Measurements from ENCODE around the gene AKAP1.

The AKAP1 gene

GRCh38 chr17:57075193-57075592 is 9.9 kb upstream of the AKAP1 start:
- Histone ChIP-seq H3K4me3 (ENCODE audit: low read depth in 1 of 2, low read length in 2 of 2) (no peak overlapping the region), H3K9me3 (ENCODE audit: control insufficient read depth in 1 of 2, low read length in 2 of 2) (no peaks in the 10 kb centered on the region), H3K9ac (ENCODE audit: low read depth in 1 of 2, low read length in 2 of 2) (no peak overlapping the region), H3K27ac (ENCODE audit: low read depth, low read length) (no peak overlapping the region), H3K4me1 (ENCODE audit: control insufficient read depth in 1 of 2, insufficient read depth in 2 of 2, low read length in 2 of 2) (peaks cover 0 to 12% of the 10 kb centered on the region in 2 donors), H3K27me3 (ENCODE audit: control insufficient read depth in 1 of 2, insufficient read depth in 2 of 2, low read length in 2 of 2) (no peaks in the 10 kb centered on the region), H3K36me3 (ENCODE audit: control insufficient read depth in 1 of 2, insufficient read depth in 2 of 2, low read length in 2 of 2) (no peaks in the 10 kb centered on the region)

- H3K27ac ChIP-seq (ENCODE audit: low read depth, low read length) = no peak overlapping the region
- peaks cover 0 to 12% of the 10 kb centered on the region in 2 donors for H3K4me1 ChIP-seq (ENCODE audit: control insufficient read depth in 1 of 2, insufficient read depth in 2 of 2, low read length in 2 of 2)
- no peak overlapping the region for H3K4me3 ChIP-seq (ENCODE audit: low read depth in 1 of 2, low read length in 2 of 2)
- H3K27me3 ChIP-seq (ENCODE audit: control insufficient read depth in 1 of 2, insufficient read depth in 2 of 2, low read length in 2 of 2) = no peaks in the 10 kb centered on the region
- no peaks in the 10 kb centered on the region for H3K9me3 ChIP-seq (ENCODE audit: control insufficient read depth in 1 of 2, low read length in 2 of 2)
- no peak overlapping the region for H3K9ac ChIP-seq (ENCODE audit: low read depth in 1 of 2, low read length in 2 of 2)
- H3K36me3 ChIP-seq (ENCODE audit: control insufficient read depth in 1 of 2, insufficient read depth in 2 of 2, low read length in 2 of 2) = no peaks in the 10 kb centered on the region
These were observed 9.3 kb upstream of the AKAP1 start for GRCh38 chr17:57075785-57076184.

GRCh38 chr17:57077000-57077399 is 8.0 kb upstream of the AKAP1 start:
- Histone ChIP-seq H3K36me3 (ENCODE audit: control insufficient read depth in 1 of 2, insufficient read depth in 2 of 2, low read length in 2 of 2) (no peaks in the 10 kb centered on the region), H3K9ac (ENCODE audit: low read depth in 1 of 2, low read length in 2 of 2) (no peak overlapping the region), H3K27me3 (ENCODE audit: control insufficient read depth in 1 of 2, insufficient read depth in 2 of 2, low read length in 2 of 2) (no peaks in the 10 kb centered on the region), H3K9me3 (ENCODE audit: control insufficient read depth in 1 of 2, low read length in 2 of 2) (no peaks in the 10 kb centered on the region), H3K4me3 (ENCODE audit: low read depth in 1 of 2, low read length in 2 of 2) (no peak overlapping the region), H3K4me1 (ENCODE audit: control insufficient read depth in 1 of 2, insufficient read depth in 2 of 2, low read length in 2 of 2) (peaks cover 0 to 18% of the 10 kb centered on the region in 2 donors), H3K27ac (ENCODE audit: low read depth, low read length) (no peak overlapping the region)

- Histone ChIP-seq H3K9me3 (ENCODE audit: control insufficient read depth in 1 of 2, low read length in 2 of 2) (no peaks in the 10 kb centered on the region), H3K27me3 (ENCODE audit: control insufficient read depth in 1 of 2, insufficient read depth in 2 of 2, low read length in 2 of 2) (no peaks in the 10 kb centered on the region), H3K4me3 (ENCODE audit: low read depth in 1 of 2, low read length in 2 of 2) (no peak overlapping the region), H3K4me1 (ENCODE audit: control insufficient read depth in 1 of 2, insufficient read depth in 2 of 2, low read length in 2 of 2) (peaks cover 0 to 18% of the 10 kb centered on the region in 2 donors), H3K27ac (ENCODE audit: low read depth, low read length) (no peak overlapping the region), H3K36me3 (ENCODE audit: control insufficient read depth in 1 of 2, insufficient read depth in 2 of 2, low read length in 2 of 2) (no peaks in the 10 kb centered on the region), H3K9ac (ENCODE audit: low read depth in 1 of 2, low read length in 2 of 2) (no peak overlapping the region)
These were observed 6.8 kb upstream of the AKAP1 start for GRCh38 chr17:57078274-57078673.

- Histone ChIP-seq H3K36me3 (ENCODE audit: control insufficient read depth in 1 of 2, insufficient read depth in 2 of 2, low read length in 2 of 2) (no peaks in the 10 kb centered on the region), H3K4me1 (ENCODE audit: control insufficient read depth in 1 of 2, insufficient read depth in 2 of 2, low read length in 2 of 2) (peaks cover 0 to 10% of the 10 kb centered on the region in 2 donors), H3K27me3 (ENCODE audit: control insufficient read depth in 1 of 2, insufficient read depth in 2 of 2, low read length in 2 of 2) (no peaks in the 10 kb centered on the region), H3K9me3 (ENCODE audit: control insufficient read depth in 1 of 2, low read length in 2 of 2) (no peaks in the 10 kb centered on the region), H3K4me3 (ENCODE audit: low read depth in 1 of 2, low read length in 2 of 2) (no peak overlapping the region), H3K27ac (ENCODE audit: low read depth, low read length) (no peak overlapping the region), H3K9ac (ENCODE audit: low read depth in 1 of 2, low read length in 2 of 2) (no peak overlapping the region)
These were observed 4.3 kb upstream of the AKAP1 start for GRCh38 chr17:57080718-57081117.

- Histone ChIP-seq H3K4me3 (ENCODE audit: low read depth in 1 of 2, low read length in 2 of 2) (no peak overlapping the region), H3K9me3 (ENCODE audit: control insufficient read depth in 1 of 2, low read length in 2 of 2) (no peaks in the 10 kb centered on the region), H3K4me1 (ENCODE audit: control insufficient read depth in 1 of 2, insufficient read depth in 2 of 2, low read length in 2 of 2) (peaks cover 14 to 17% of the 10 kb centered on the region in 2 donors), H3K27me3 (ENCODE audit: control insufficient read depth in 1 of 2, insufficient read depth in 2 of 2, low read length in 2 of 2) (no peaks in the 10 kb centered on the region), H3K36me3 (ENCODE audit: control insufficient read depth in 1 of 2, insufficient read depth in 2 of 2, low read length in 2 of 2) (peaks cover 0 to 3% of the 10 kb centered on the region in 2 donors), H3K27ac (ENCODE audit: low read depth, low read length) (no peak overlapping the region), H3K9ac (ENCODE audit: low read depth in 1 of 2, low read length in 2 of 2) (no peak overlapping the region)
These were observed 2.6 kb upstream of the AKAP1 start for GRCh38 chr17:57082441-57082840.

GRCh38 chr17:57084361-57084801 is 665 bp upstream of the AKAP1 start:
- no peaks in the 10 kb centered on the region for H3K27me3 ChIP-seq (ENCODE audit: control insufficient read depth in 1 of 2, insufficient read depth in 2 of 2, low read length in 2 of 2)
- H3K9ac ChIP-seq (ENCODE audit: low read depth in 1 of 2, low read length in 2 of 2) = peak overlapping the region; percentile 92 to 94
- peak overlapping the region; percentile 87 for H3K27ac ChIP-seq (ENCODE audit: low read depth, low read length)
- H3K9me3 ChIP-seq (ENCODE audit: control insufficient read depth in 1 of 2, low read length in 2 of 2) = no peaks in the 10 kb centered on the region
- peaks cover 0 to 3% of the 10 kb centered on the region in 2 donors for H3K36me3 ChIP-seq (ENCODE audit: control insufficient read depth in 1 of 2, insufficient read depth in 2 of 2, low read length in 2 of 2)
- peaks cover 29 to 35% of the 10 kb centered on the region in 2 donors for H3K4me1 ChIP-seq (ENCODE audit: control insufficient read depth in 1 of 2, insufficient read depth in 2 of 2, low read length in 2 of 2)
- H3K4me3 ChIP-seq (ENCODE audit: low read depth in 1 of 2, low read length in 2 of 2) = peak overlapping the region; percentile 92 to 93

DNA sequence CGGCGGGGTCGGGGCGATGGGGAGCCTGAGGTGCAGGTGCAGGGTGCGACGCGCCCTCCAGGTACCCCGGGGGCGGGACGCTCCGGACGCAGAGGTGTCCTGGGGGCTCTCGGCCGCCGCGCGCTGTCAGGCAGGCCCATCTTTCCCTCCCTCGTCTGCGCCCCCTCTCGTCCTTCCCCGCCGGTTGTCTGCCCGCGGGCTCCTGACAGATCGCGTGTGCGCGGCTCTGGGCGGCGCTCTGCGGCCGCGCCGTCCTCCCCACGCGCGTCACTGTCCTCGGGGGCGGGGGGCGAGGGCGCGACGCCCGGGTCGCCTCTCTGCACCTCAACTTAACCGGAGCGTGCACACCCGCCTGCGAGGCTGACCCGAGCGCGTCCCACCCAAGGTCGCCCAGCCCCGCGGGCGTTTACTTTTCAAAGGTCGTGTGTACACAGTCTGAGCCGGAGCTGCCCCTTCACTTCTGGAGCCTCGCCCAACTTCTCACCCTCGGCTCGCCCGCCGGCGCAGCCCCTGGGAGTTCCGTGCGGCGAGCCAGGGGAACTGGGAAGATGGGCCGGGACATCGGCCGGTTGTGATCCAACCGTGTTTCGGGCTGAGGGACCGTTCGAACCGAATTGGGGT is 512 bp downstream of the AKAP1 start:
- H3K4me1 ChIP-seq (ENCODE audit: control insufficient read depth in 1 of 2, insufficient read depth in 2 of 2, low read length in 2 of 2) = peaks cover 38 to 47% of the 10 kb centered on the region in 2 donors

GRCh38 chr17:57086069-57086930 is 1.3 kb downstream of the AKAP1 start:
- H3K36me3 ChIP-seq (ENCODE audit: control insufficient read depth in 1 of 2, insufficient read depth in 2 of 2, low read length in 2 of 2) = peaks cover 0 to 3% of the 10 kb centered on the region in 2 donors
- H3K27me3 ChIP-seq (ENCODE audit: control insufficient read depth in 1 of 2, insufficient read depth in 2 of 2, low read length in 2 of 2) = no peaks in the 10 kb centered on the region
- peak overlapping the region; percentile 87 to 95 for H3K4me3 ChIP-seq (ENCODE audit: low read depth in 1 of 2, low read length in 2 of 2)
- H3K9ac ChIP-seq (ENCODE audit: low read depth in 1 of 2, low read length in 2 of 2) = peak overlapping the region; percentile 92 to 94
- peak overlapping the region; percentile 97 for H3K27ac ChIP-seq (ENCODE audit: low read depth, low read length)
- peaks cover 45 to 53% of the 10 kb centered on the region in 2 donors for H3K4me1 ChIP-seq (ENCODE audit: control insufficient read depth in 1 of 2, insufficient read depth in 2 of 2, low read length in 2 of 2)
- no peaks in the 10 kb centered on the region for H3K9me3 ChIP-seq (ENCODE audit: control insufficient read depth in 1 of 2, low read length in 2 of 2)

More for the DNA sequence above, 512 bp downstream of the AKAP1 start:
- Histone ChIP-seq H3K36me3 (ENCODE audit: control insufficient read depth in 1 of 2, insufficient read depth in 2 of 2, low read length in 2 of 2) (peaks cover 0 to 3% of the 10 kb centered on the region in 2 donors), H3K27ac (ENCODE audit: low read depth, low read length) (peak overlapping the region; percentile 97), H3K27me3 (ENCODE audit: control insufficient read depth in 1 of 2, insufficient read depth in 2 of 2, low read length in 2 of 2) (no peaks in the 10 kb centered on the region), H3K4me3 (ENCODE audit: low read depth in 1 of 2, low read length in 2 of 2) (peak overlapping the region; percentile 87 to 95), H3K9ac (ENCODE audit: low read depth in 1 of 2, low read length in 2 of 2) (peak overlapping the region; percentile 92 to 94), H3K9me3 (ENCODE audit: control insufficient read depth in 1 of 2, low read length in 2 of 2) (no peaks in the 10 kb centered on the region)

- Histone ChIP-seq H3K27ac (ENCODE audit: low read depth, low read length) (no peak overlapping the region), H3K4me1 (ENCODE audit: control insufficient read depth in 1 of 2, insufficient read depth in 2 of 2, low read length in 2 of 2) (peaks cover 64 to 66% of the 10 kb centered on the region in 2 donors), H3K9me3 (ENCODE audit: control insufficient read depth in 1 of 2, low read length in 2 of 2) (no peaks in the 10 kb centered on the region), H3K4me3 (ENCODE audit: low read depth in 1 of 2, low read length in 2 of 2) (peak overlapping the region; percentile 87 to 95), H3K9ac (ENCODE audit: low read depth in 1 of 2, low read length in 2 of 2) (peak overlapping the region; percentile 21 to 92), H3K27me3 (ENCODE audit: control insufficient read depth in 1 of 2, insufficient read depth in 2 of 2, low read length in 2 of 2) (no peaks in the 10 kb centered on the region), H3K36me3 (ENCODE audit: control insufficient read depth in 1 of 2, insufficient read depth in 2 of 2, low read length in 2 of 2) (peaks cover 0 to 3% of the 10 kb centered on the region in 2 donors)
These were observed 3.3 kb downstream of the AKAP1 start for GRCh38 chr17:57088298-57088697.
